HL-60 (cell line): ENCODE measurements around the gene SLC40A1.
A peak's percentile ranks its signal among the peaks of the same experiment; 100 is the strongest.

Source experiments
- DNase-seq, 2 experiments: peaks; one replicate each; pipeline ENCODE4 v3.0.0-alpha.2; 2010 to 2020; ENCODE audit warnings: low read depth in 1 of 2, low spot score in 1 of 2
- H3K27ac ChIP-seq: fragments of 250-450 bp; sonication (Bioruptor Pico); replicated peaks from 2 replicates; pipeline ENCODE4 v1.5.1; 2020; ENCODE audit warnings: mild to moderate bottlenecking, moderate library complexity
- H3K27me3 ChIP-seq: fragments of 250-450 bp; sonication (Bioruptor Pico); 2 replicates; pipeline ENCODE4 v1.5.1; 2021; ENCODE audit warnings: mild to moderate bottlenecking, moderate library complexity; ENCODE audit not compliant: insufficient read depth, poor library complexity, severe bottlenecking
- H3K4me3 ChIP-seq: replicated peaks from 2 replicates; pipeline ENCODE4 v1.5.1; 2011; ENCODE audit warnings: mild to moderate bottlenecking, control low read depth, low read length; ENCODE audit not compliant: insufficient read depth
- GABPA ChIP-seq: IDR thresholded peaks from 2 replicates; pipeline ENCODE4 v1.6.1; 2012; ENCODE audit warnings: low read depth
- POLR2AphosphoS5 ChIP-seq: IDR thresholded peaks from 2 replicates; pipeline ENCODE4 v1.6.1; 2012; ENCODE audit warnings: low read depth
- REST ChIP-seq: IDR thresholded peaks from 2 replicates; pipeline ENCODE4 v1.6.1; 2012; ENCODE audit warnings: low read depth; ENCODE audit not compliant: insufficient replicate concordance
- SPI1 ChIP-seq: IDR thresholded peaks from 2 replicates; pipeline ENCODE4 v1.6.1; 2012; ENCODE audit warnings: low read depth, mild to moderate bottlenecking, borderline replicate concordance
- TF ChIP-seq, protein P1 (sequence below): IDR thresholded peaks from one replicate; pipeline ENCODE4 v1.5.1; 2011; ENCODE audit warnings: low read length, control low read depth, inconsistent platforms; ENCODE audit not compliant: insufficient read depth

Gene SLC40A1

GRCh38 chr2:189587780-189588179 is 7.2 kb upstream of the SLC40A1 start:
- peak in 1 of 2 experiments; percentile 5 for DNase-seq
- TF ChIP-seq POLR2AphosphoS5, result no peak
- TF ChIP-seq REST, result no peak
- TF ChIP-seq SPI1, result no peak
- TF ChIP-seq, protein P1, sequence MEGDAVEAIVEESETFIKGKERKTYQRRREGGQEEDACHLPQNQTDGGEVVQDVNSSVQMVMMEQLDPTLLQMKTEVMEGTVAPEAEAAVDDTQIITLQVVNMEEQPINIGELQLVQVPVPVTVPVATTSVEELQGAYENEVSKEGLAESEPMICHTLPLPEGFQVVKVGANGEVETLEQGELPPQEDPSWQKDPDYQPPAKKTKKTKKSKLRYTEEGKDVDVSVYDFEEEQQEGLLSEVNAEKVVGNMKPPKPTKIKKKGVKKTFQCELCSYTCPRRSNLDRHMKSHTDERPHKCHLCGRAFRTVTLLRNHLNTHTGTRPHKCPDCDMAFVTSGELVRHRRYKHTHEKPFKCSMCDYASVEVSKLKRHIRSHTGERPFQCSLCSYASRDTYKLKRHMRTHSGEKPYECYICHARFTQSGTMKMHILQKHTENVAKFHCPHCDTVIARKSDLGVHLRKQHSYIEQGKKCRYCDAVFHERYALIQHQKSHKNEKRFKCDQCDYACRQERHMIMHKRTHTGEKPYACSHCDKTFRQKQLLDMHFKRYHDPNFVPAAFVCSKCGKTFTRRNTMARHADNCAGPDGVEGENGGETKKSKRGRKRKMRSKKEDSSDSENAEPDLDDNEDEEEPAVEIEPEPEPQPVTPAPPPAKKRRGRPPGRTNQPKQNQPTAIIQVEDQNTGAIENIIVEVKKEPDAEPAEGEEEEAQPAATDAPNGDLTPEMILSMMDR, result no peak
- TF ChIP-seq GABPA, result no peak
- Histone ChIP-seq H3K27me3 (no peaks in the 10 kb centered on the region), H3K4me3 (no peak overlapping the region), H3K27ac (no peak overlapping the region)

GRCh38 chr2:189585226-189585756 is 4.7 kb upstream of the SLC40A1 start:
- H3K27me3 ChIP-seq, result peaks cover 2% of the 10 kb centered on the region

GRCh38 chr2:189584686-189585085 is 4.1 kb upstream of the SLC40A1 start:
- no peak for DNase-seq
- TF ChIP-seq, protein P1, result no peak
- TF ChIP-seq POLR2AphosphoS5, result no peak
- TF ChIP-seq GABPA, result no peak
- TF ChIP-seq REST, result no peak
- no peak for TF ChIP-seq SPI1
- Histone ChIP-seq H3K27me3 (peaks cover 2% of the 10 kb centered on the region), H3K4me3 (no peak overlapping the region), H3K27ac (no peak overlapping the region)

More at GRCh38 chr2:189585226-189585756, 4.7 kb upstream of the SLC40A1 start:
- Histone ChIP-seq H3K27ac (no peak overlapping the region), H3K4me3 (no peak overlapping the region)
- no peak for DNase-seq
- TF ChIP-seq SPI1, result no peak
- TF ChIP-seq POLR2AphosphoS5, result no peak
- TF ChIP-seq, protein P1, result no peak
- TF ChIP-seq REST, result no peak
- TF ChIP-seq GABPA, result no peak
